Loucy (cell line): Measurements from ENCODE around the gene SETBP1.

ENCODE experiments used
- EZH2phosphoT487 ChIP-seq: fragments of 200-600 bp; IDR thresholded peaks from 2 replicates; pipeline ENCODE4 v1.6.1; 2018; ENCODE audit warnings: antibody characterized with exemption, mild to moderate bottlenecking, moderate library complexity, borderline replicate concordance
- TF ChIP-seq, protein P1 (sequence below): fragments of 200-600 bp; sonication (generic); conservative IDR thresholded peaks from 2 replicates; pipeline ENCODE4 v1.5.1; 2014; ENCODE audit warnings: mild to moderate bottlenecking, antibody characterized with exemption, low read length

DNA sequence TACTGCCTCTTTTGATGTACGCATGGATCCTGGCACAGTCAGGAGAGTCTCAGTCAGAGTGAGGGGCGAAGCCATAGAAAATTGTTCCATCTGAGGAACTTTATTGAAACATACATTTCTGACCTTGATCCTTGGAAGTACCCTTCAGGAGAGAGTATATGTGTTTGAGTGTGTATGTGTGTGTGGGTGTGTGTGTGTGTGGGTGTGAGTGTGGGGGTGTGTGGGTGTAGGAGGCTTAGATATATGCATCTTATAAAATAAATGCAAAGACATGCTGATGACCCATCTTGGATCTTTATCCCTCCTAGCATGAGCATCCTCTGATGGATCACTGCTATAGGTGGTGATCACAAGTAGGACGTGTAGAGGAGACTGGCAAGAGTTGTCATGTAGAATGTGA is 93.5 kb downstream of the SETBP1 start:
- TF ChIP-seq, protein P1, sequence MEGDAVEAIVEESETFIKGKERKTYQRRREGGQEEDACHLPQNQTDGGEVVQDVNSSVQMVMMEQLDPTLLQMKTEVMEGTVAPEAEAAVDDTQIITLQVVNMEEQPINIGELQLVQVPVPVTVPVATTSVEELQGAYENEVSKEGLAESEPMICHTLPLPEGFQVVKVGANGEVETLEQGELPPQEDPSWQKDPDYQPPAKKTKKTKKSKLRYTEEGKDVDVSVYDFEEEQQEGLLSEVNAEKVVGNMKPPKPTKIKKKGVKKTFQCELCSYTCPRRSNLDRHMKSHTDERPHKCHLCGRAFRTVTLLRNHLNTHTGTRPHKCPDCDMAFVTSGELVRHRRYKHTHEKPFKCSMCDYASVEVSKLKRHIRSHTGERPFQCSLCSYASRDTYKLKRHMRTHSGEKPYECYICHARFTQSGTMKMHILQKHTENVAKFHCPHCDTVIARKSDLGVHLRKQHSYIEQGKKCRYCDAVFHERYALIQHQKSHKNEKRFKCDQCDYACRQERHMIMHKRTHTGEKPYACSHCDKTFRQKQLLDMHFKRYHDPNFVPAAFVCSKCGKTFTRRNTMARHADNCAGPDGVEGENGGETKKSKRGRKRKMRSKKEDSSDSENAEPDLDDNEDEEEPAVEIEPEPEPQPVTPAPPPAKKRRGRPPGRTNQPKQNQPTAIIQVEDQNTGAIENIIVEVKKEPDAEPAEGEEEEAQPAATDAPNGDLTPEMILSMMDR = no peak
- TF ChIP-seq EZH2phosphoT487 = no peak
